Hippocampal formation (tissue), 2 donors: Measurements from ENCODE around the gene IBA57.
A peak's percentile ranks its signal among the peaks of the same experiment; 100 is the strongest.

Experiments used
- DNase-seq, 2 donors: peaks; one replicate each; lab custom pipeline; 2025; lab: John Stamatoyannopoulos, UW

IBA57 gene

DNA sequence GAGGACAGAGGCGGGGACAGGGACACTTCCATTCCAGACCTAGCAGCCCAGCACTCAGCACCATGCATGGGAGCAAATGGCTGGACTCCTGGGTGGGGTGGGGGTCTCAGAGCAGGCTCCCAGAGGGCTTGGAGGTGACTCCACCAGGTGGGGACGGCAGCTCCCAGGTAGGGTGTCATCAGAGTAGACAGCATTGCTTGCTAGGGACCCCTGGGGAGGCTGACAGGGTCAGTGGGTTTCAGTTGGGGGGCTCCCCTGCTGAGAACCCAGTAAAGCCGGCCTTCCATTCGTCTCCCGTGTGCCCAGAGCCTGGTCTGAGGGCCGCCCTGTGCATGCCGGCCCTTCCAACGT, 20.6 kb upstream of the IBA57 start:
- no peak for DNase-seq

GRCh38 chr1:228145463-228146416, 19.9 kb upstream of the IBA57 start:
- DNase-seq = no peak

DNA sequence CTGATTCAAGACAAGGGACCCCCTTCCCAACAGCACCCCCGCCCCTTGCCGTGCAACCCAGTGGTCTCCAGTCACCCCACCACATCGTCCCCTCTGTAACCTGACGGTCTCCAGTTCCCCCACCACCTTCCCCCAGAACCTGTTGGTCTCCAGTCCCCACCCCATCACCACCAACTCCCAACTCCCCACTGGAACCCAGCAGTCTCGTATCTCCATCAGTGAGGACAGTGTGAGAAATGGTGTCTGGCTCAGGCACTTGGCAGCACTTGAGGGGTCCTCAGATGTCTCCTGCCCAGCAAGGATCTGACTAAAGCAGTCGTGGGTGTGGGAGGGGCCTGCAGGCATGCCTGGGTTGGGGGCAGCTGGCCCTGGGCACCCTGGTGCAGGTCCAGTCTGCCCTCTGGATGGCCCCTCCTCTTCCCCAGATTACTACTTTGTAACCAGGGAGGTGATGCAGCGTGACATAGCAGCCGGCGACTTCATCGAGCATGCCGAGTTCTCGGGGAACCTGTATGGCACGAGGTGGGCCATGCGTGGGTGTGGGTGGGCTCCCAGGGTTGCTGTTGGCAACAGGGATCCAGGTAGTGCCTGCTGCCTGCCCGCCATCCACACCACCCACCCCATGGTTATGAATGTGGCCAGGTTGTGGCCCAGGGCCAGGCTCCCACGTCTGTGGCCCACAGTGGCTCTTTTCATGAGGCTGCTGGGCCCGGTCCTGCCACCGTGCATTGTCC, 19.0 kb upstream of the IBA57 start:
- no peak for DNase-seq

DNA sequence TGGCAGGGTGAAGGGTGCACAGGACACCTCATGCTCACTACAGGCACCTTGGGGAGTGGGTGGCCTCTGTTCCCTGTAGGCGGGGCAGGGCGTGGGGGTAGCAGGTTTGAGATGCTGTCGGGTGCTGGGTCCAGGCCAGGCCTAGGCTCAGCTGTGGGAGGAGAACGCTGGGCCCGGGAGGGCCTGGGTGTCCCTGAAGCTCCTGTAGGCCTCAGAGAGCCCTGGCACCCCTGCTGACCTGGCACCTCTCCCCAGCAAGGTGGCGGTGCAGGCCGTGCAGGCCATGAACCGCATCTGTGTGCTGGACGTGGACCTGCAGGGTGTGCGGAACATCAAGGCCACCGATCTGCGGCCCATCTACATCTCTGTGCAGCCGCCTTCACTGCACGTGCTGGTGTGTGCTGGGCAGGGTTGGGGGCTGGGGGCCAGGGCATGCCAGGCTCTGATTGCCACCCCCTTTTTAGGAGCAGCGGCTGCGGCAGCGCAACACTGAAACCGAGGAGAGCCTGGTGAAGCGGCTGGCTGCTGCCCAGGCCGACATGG, 18.4 kb upstream of the IBA57 start:
- no peak for DNase-seq

- no peak for DNase-seq
Measured at GRCh38 chr1:228147768-228148167, 17.8 kb upstream of the IBA57 start.

DNA sequence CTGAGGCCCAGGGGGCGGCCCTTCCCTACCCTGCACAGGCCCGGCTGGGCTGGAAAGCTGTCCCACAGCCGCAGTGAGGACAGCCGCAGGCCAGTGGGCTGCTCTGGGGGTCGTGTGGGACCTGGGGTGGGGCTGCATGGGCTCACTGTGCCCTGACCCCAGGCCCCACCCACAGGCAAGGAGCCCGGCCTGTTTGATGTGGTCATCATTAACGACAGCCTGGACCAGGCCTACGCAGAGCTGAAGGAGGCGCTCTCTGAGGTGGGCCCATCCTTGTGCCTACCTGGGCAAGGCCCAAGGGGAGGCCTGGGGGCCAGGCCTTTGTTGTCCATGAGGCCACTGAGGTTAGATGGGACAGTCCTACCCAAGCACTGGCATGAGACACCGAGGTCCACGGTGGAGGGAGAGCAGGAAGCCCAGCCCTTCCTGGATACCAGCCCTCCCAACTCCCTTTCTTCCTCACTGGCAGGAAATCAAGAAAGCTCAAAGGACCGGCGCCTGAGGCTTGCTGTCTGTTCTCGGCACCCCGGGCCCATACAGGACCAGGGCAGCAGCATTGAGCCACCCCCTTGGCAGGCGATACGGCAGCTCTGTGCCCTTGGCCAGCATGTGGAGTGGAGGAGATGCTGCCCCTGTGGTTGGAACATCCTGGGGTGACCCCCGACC, 17.3 kb upstream of the IBA57 start:
- DNase-seq = no peak

GRCh38 chr1:228148935-228149405, 16.6 kb upstream of the IBA57 start:
- DNase-seq = no peak

DNA sequence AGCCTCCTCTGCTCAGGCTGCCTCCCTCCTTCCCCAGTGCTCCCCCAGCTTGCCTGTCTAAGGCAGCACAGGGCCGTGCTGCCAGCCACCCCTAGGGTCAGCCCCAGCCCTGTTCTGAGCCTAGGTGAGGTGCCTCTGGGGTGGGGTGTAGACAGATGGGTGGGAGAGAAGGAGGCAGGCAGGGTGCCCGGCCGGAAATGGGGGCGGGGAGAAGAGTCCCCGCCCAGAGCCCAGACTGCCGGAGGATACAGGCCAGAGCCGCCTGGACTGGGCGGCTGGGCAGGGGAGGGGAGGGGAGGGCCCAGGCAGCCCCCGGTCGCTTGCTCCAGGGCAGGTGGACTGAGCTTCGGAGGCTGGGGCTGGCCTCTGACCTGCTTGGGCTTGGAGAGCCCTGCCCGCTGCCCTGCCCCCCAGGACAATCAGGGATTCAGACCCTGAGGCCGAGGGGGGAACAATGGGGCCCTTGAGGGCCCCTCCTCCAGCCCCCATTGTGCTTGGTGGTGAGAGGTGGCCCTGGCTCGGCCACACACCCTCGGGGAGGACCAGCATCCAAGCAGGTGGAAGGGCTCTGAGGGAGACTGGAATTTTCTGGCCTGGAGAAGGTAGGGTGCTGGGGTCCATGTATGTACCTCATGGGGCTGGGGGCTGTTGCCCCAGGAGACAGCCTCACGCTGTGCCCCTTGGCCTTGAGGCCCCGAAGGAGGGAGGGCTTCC, 16.0 kb upstream of the IBA57 start, which contains the start of gene GJC2:
GJC2 (plus strand) TSS at position 525 of the 714 bp plus-strand sequence. CDS start 7,829 bp downstream, outside the sequence.
- peak in 1 of 2 donors; percentile 64 for DNase-seq

DNA sequence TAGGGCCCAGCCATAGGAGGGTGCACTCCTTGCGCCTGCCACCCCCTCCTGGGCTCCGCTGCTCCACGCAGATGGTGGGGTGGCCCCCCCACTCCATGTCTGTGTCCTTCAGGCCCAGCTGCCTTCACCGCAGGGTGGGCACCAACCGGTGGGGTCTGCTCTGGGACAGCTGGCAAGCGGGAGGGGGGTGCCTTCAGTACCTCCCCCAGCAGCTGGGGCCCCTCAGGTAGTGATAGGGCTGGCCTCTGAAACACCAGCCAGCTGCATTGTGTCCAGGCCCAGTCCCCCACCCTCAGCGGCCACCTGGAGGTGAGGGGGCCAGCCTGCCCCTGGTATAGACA, 15.5 kb upstream of the IBA57 start:
- no peak for DNase-seq

DNA sequence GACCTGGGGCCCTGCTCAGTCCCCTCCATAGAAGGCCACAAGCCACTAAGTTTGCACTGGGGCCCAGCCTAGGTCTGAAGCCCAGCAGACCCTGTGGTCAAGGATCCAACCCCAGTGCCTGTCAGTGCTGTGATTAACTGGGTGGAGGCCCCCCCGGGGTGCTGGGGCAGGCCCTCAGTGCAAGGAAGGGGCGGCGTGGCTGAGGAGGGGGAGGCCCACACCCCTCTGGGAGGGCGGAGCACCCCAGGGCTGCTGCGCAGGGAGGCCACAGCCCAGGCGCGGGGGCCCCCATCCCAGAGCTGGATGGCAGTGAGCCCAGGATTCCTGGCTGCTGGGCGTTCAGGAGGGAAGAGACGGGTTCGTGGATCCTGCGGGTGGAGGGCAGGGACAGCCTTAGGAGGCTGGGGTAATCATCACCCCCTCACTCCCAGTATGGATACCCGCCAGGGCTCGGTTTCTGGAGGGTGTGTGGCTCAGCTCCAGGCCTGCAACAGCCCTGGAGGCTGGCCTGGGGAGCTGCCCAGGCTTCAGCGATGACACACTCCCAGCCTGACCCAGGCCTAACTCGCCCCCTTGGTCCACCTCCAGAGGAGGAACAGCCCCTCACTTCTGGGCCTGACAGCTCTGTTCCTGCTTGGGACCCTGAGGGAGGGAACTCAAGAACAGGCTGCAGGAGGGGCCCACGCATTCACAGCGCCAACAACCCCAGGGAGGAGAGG, 15.0 kb upstream of the IBA57 start:
- peak; percentile 53 to 68 for DNase-seq

DNA sequence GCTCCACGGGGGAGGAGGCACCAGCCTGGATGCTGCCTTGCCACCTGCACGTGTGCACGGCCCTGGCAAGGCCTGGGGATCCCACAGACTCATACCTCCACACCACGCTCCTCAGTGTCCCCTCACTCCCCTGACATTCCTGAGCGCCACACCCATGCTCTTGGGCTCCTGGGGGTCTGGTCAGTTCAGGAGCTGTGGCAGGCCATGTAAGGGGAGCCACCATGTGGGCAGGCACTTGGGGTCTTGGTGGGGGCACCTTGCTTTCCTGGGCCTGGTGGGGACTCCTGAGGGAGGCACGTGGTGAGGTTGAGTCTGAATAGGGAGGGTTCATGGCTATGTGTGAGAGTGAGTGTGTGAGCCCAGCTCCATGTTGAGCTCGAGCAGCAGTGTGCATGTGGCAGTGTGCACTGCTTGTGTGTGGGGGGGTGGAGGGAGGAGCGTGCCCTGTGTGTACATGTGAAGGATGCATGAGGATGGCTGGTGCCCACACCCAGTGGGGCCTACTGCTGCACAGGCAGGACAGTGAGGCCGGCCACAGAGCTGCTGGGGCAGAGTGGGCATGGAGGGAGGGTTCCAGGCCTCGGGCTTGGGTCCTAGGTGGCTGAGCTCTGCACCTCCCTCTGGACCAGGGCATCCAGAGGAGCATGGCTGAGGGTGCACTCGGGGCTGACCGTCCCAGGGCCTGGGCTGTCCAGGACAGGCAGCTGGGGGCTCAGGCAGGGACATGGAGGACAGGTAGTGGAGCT, 14.3 kb upstream of the IBA57 start:
- no peak for DNase-seq

GRCh38 chr1:228152097-228152917, 13.3 kb upstream of the IBA57 start:
- DNase-seq = no peak

DNA sequence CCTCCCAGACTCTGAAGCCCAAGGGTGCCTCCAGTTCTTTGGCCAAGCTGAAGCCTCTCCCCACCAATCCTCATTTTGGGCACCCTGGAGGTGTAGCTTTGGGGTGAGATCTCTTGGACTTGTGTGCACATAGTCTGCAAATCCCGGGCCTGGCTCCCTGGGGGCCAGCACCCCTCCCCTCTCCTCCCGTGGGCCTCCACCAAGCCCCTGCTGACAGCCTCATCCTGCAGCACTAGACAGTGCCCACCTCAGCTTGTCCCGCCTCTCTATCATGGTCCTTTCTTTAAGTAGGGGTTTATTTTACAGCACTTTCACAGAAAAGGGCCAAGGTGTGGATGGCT, 12.7 kb upstream of the IBA57 start:
- DNase-seq = no peak

- no peak for DNase-seq
Measured at GRCh38 chr1:228154021-228154669, 11.5 kb upstream of the IBA57 start.

DNA sequence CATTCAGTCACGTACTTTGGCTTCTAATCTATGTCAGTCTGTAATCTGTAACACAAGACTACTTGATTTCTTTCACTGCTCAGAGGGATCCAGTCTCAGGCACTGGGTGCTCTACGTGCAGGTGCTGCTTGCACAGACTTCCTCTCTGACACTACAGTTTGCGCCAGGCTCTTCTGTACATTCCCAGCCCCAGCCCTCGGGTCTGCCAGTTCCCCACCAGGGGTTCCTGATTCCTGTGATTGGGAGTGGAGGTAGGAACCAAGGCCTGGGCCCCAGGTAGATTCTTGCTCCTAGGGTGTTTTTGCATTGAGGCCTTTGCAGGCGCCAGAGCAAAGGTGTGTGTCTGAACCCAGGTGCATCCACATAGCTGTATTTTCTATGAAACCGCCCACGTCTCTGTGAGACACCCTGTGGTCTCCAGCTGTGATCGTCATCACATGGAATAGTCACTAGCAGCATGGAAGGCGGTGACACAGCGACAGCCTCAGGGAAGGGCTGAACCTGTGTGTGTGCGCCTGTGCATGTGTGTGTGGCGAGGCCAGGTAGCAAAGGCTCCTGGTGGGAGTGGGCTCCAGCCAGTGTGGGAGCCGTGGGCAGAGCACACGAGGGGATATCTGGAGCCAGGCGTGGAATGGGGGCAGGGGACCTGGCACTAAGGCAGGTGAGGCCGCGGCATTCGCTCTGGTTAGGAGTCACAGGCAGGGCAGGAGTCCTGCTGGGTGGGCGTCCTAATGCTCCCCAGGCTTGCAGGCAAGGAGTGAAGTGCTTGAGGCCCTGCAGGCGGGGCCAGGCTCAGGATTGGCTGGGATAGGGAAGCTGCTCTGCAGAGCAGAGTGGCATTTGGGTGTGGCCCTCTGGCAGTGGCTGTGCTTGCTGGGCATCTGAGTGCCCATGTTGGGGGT, 10.7 kb upstream of the IBA57 start:
- no peak for DNase-seq

- DNase-seq = no peak
Measured at GRCh38 chr1:228155596-228156514, 9.7 kb upstream of the IBA57 start.

- no peak for DNase-seq
Measured at GRCh38 chr1:228156515-228156881, 9.1 kb upstream of the IBA57 start.
